HG02588 (cell line): ENCODE results near the gene NR2C1.
"Not testable (repeated sequence)": the region's sequence is repeated elsewhere in the genome, so short reads cannot be mapped to it uniquely, and the experiment has no call there.

ENCODE experiments used
- ATAC-seq: cut with Tn5 transposase; IDR thresholded peaks from one replicate; pipeline ENCODE4 v1.9.1; 2021; ENCODE audit warnings: mild to moderate bottlenecking, moderate library complexity; ENCODE audit not compliant: unreplicated experiment

NR2C1 gene

DNA sequence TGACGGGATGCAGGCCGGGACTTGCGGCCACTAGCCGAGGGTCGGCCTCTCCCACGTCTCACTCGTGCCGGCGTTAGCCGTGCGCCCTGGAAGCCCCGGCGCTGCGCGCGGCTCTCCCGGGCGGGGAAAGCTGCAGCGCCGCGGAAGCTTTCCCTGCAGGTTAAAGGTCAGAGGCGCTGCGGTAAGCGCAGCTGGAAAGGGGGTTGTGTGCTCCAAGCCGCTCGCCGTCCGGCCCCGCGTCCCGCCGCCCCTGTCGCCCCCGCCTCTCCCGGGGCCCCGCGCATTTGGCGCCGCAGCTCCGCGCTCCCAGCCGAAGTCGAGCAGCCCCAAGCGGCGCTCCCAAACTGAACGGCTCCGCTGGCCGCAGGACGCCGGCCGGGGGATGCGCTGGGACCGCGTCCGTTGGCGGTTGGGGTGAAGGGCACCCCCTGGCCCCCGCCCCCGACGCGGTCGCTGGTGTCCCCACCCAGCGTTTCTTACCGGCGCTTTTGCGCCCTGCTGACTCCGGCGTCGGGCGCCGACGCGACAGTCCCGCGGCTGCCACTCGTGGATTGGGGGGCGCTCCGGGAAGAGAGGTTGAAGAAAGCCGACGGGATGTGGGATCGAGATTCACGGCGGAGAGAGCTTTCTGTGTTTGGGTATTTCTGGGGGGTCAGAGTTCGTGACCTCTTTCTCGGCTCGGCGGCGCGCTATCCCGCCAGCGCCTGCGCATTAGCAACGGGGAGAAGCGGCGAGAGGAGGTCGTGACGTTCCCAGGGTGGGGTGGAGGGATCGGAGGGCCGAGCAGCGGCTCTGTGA, at the start of gene NR2C1:
Gene NR2C1 (minus strand): TSS at position 719 of the 798 bp plus-strand sequence. CDS start 6,234 bp downstream, outside the sequence.
- peak; percentile 94 for ATAC-seq

DNA sequence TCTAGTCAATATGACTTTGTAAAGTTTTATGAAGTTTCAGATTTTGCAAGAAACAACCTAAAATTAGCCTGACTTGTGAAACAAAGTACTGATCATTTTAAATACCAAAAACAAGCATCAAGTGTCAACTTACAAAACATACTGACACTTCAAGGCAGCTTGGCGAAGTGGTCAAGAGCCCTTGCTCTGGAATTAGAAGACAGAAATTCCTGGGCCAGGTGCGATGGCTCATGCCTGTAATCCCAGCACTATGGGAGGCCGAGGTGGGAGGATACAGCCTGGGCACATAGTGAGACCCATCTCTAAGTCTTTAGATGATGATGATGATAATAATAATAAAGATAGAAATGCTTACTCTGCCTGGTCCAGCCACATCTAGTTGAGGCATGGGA, 45.4 kb upstream of the NR2C1 start:
- ATAC-seq = no peak

DNA sequence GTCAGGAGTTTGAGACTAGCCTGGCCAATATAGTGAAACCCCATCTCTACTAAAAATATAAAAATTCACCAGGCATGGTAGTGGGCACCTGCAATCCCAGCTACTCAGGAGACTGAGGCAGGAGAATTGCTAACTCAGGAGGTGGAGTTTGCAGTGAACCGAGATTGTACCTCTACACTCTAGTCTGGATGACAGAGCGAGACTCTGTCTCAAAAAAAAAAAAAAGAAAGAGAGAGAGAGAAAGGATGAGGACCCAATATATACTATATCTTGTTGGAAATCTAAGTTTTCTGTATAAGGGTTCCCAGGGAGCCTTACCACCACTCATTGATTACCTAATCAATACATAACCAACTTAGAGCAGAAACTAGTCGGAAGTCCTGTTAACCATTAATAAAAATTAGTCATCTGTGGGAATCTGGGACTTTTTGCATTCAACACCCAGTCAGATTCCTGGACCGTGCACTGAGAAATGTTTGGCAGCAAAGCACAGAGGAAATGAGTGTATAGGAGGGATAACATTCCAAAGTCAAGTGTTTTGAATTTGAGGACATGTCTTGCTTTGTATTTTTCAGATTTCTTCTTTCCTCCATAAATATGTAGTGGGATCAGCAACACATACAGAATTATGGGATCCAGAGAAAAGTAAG, 44.8 kb upstream of the NR2C1 start:
- no peak for ATAC-seq

DNA sequence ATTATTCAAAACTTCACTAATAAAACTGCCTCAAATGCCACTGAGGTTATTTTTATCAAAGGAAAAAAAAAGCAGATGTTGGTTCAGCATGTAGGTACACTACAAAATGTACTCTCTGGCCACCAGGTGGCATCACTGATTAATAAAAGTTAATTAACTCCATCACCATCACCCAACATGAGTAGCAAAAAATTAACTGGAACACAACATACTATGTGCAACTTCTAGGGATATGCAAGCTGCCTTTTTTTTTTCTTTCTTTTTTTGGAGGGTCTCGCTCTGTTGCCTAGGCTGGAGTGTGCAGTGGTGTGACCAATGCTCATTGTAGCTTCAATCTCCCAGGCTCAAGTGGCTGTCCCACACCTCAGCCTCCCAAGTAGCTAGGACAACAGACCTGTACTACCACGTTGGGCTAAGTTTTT, 43.8 kb upstream of the NR2C1 start:
- peak; percentile 68 for ATAC-seq

GRCh38 chr12:95116773-95117172, 43.4 kb upstream of the NR2C1 start:
- peak; percentile 33 for ATAC-seq

GRCh38 chr12:95116341-95116740, 42.9 kb upstream of the NR2C1 start:
- ATAC-seq = no peak

DNA sequence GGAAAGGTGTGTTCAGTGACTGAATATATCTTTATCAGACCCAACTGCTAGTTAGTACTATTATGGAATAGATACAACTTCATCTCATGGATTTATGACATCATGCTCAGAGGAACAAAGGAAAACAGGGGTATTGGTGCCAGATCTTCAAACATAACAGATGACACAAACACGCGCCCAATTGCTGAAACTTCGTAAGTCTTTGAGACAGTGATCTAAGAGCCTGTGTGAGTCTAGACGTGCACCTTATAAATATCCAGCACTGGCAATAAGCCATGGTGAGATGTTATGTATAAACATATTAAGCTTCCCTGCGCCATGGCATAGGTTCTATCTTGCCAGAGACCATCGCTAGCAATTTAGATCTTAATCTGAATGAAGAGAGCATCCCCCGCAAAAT, 42.2 kb upstream of the NR2C1 start:
- no peak for ATAC-seq

DNA sequence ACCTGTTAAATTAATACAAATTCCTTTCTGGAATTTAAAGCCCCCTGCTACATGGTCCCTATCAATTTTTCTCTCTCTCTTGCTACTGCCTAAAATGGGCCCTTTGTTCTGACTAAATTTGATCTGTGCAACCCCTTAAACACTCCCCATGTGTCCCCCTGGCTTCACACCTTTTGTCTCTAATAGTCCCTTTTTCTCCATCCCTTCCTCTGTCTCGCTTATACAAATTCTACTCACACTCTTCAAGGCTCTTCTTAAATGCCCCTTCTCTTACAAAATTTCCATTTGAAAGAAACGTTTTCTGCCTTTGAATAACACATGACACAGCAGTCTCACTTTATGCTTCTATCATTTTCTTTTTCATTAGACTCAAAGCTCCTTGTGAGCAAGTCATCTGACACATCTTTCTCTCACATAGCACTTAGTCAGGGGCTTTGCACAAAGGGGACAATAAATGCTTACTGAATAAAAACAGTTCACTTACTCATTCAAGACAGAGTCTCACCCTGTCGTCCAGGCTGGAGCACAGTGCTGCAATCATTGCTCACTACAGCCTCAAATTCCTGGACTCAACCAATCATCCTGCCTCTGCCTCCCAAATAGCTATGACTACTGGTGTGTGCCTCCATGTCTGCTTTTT, 41.5 kb upstream of the NR2C1 start:
- no peak for ATAC-seq

- no peak for ATAC-seq
Observed at GRCh38 chr12:95107362-95107761, 33.9 kb upstream of the NR2C1 start.

DNA sequence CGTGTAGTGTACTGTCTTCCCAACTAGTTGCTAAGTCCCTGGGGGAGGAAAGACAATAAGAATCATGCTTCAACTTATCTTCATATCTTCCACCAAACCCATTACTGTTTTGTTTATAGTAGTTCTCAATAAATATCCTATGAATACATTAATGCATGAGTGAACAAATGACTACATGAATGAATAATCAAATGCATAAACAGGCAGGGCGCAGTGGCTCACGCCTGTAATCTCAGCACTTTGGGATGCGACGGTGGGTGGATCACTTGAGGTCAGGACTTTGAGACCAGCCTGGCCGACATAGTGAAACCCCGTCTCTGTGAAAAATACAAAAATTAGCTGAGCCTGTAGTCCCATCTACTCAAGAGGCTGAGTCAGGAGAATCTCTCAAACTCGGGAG, 32.1 kb upstream of the NR2C1 start:
- no peak for ATAC-seq

- no peak for ATAC-seq
Observed at GRCh38 chr12:95104919-95105452, 31.6 kb upstream of the NR2C1 start.

DNA sequence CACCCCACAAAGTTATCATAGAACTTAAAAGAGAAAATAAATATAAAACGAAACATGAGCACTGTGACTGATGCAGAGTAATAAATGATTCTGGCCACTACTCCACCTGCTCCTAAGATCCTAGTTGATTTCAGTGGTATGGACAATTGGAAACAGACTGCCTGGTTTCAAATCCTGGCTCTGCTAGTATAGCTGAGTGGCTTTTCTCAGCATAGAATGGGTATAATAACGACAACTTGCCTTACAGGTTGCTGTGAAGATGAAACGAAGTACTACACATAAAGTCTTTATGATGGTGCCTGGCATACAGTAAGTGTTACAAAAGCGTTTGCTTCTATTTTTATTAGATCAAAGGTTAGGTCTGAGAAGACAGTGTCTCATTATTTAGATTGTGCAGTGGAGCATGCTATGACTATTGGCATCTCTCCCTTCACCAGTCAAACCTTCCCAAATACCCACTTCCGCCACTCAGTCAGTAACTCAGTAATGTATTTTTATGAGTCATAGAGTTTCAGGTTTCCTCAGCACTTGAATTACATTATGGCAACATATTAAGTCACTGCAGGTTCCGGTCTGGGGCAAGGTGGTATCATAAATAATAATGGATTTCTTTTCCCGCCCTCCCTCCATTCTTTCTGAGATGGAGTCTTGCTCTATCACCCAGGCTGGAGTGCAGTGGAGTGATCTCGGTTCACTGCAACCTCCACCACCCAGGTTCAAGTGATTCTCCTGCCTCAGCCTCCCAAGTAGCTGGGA, 29.7 kb upstream of the NR2C1 start:
- ATAC-seq = peak; percentile 97

DNA sequence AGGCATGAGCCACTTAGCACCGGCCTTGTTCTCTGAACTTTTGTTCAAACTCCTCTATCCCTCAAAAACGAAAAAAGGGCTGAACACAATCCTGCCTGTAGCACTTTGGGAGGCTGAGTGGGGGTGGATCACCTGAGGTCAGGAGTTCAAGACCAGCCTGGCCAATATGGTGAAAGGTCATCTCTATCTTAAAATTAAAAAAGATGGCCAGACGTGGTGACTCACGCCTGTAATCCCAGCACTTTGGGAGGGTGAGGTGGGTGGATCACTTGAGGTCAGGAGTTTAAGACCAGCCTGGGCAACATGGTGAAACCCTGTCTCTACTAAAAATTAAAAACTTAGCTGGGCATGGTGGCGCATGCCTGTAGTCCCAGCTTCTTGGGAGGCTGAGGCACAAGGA, 28.5 kb upstream of the NR2C1 start:
- not testable (repeated sequence) for ATAC-seq

GRCh38 chr12:95100264-95101190, 27.1 kb upstream of the NR2C1 start:
- no peak for ATAC-seq

DNA sequence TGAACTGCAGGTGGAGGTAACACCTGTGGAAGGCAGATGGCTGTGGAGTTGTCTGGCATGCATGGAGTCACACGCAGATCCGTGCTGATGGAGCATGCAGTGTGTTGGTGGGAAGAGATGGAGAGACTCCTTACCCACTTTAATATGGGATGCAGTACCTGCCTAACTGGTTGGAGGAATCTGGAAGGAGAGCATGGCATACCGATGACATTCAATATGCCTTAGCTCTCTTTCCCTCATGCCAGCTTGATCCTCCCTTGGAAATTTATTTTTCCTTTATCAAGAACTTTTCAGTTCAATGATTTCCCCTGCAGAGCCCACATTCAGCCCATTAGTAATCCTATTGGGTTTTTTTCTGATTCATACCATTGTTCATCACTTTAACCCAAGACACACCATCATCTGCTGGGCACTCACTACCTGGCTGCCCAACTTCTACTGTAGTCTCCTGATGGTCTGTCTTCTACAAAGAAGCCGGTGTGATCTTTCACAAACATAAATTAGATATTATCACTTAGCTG, 25.9 kb upstream of the NR2C1 start:
- ATAC-seq = no peak

GRCh38 chr12:95096852-95097251, 23.4 kb upstream of the NR2C1 start:
- ATAC-seq = no peak

GRCh38 chr12:95096378-95096777, 23.0 kb upstream of the NR2C1 start:
- no peak for ATAC-seq

DNA sequence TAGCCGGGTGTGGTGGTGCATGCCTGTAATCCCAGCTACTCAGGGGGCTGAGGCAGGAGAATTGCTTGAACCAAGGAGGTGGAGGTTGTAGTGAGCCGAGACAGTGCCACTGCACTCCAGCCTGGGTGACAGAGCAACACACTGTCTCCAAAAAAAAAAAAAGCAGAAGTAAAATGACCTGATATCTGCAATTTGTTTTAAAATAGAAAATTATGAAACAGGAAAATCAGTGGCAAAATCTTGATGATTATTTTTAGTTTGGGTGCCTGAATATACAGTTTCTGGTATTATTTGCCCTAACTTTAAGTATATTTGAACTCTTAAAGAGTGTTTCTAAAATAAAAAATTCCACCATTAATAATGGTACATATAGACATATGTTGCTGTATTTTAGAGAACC, 22.4 kb upstream of the NR2C1 start:
- ATAC-seq = not testable (repeated sequence)

GRCh38 chr12:95089462-95089861, 16.0 kb upstream of the NR2C1 start:
- ATAC-seq = no peak

DNA sequence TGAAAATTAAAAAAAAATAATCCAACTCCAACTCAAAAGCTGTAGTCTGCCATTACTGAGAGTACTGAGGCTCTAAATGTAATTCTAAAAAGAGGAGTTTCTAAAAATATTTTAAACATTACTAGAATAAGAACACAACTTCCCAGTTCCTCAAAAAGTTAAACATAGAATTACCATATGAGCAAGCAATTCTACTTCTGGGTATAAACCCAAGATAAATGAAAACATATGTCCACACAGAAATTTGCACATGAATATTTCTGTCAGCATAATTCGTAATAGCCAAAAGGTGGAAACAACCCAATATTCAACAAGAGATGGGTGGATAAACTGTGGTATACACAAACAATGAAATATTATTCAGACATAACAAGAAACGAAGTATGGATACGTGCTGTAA, 15.0 kb upstream of the NR2C1 start:
- peak; percentile 69 for ATAC-seq
